Activated T-cell treated with anti-CD3 and anti-CD28 coated beads for 1 hour (primary cell): ENCODE measurements around the gene TOGARAM2.

Source experiments
- DNase-seq: peaks from one replicate; pipeline ENCODE4 v3.0.0-alpha.2; 2020; ENCODE audit warnings: low read depth

The TOGARAM2 gene

DNA sequence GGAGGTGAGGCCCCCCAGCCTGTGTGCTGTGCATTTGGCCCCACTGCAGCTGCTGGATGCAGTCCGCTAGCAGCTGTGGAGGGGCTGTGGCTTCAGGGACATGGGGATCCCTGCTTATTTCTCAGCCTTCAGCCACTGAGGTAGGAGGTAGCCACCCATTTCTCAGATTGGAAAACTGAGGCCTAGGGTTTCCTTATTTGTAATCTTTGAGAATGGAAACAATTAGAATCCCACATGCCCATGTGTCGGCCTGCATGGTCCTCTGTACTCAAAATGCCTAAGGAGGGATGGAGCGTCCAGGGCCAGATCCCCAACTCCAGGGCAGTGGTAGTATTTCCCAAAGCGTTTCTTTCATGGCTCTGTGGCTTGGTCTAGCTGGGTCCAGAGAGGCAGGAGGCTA, 42.1 kb downstream of the TOGARAM2 start:
- no peak for DNase-seq

DNA sequence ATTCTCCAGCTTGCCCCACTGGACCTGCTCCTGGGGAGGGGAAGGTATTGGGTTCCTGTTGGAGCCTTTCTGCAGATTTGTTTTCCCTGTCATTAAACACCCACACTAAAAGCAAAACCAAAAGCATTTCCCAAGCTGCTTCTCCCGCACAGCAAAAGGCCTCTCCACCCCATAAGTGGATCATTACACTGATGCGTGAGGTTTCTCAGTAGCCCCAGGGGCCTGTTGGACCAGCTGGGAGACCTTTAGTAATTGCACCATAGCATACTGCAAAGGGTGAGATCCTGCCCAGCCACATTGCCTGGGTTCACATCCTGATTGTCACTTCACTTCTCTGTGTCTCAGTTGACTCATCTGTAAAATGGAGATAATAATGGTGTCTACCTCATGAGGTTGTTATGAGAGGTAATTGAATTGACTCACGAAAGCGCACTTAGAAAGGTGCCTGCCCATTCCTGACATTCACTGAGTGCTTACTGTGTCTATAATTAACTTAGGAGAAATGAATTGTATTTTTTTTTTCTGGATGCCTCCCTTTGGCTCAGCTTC, 43.9 kb downstream of the TOGARAM2 start:
- DNase-seq = no peak

DNA sequence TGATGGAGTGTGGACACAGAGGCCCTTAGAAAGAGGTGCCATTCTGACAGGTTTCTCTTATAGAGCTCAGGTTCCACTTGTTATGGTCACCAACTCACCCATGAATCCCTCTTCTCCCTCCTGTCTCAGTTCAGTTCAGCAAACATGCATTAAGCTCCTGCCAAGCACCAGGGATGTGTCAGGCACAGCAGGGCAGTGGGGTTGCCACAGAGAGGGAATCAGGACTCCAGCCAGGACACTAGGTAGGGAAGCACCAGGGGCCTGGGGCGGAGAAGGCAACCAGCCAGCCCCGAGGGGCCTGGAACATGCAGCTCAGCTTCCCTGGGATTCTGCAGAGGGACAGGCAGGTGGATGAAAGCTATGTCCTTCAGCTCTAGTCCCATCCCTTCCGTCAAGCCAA, 44.6 kb downstream of the TOGARAM2 start:
- DNase-seq = no peak

DNA sequence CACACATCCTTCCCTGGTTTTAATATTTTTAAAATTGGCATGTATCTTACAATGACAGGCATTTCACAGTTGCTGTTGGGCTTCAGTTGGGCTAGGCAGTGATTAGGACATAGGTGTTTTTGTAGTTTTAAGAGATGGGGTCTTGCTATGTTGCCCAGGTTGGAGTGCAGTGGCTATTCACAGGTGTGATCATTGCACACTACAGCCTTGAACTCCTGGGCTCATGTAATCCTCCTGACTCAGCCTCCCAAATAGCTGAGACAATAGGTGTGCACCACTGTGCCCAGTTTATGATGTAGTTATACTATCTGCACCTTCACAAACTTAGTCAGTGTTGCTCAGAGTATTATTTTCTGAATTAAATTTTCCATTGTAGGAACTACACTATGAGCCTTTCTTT, 49.9 kb downstream of the TOGARAM2 start:
- DNase-seq = no peak

DNA sequence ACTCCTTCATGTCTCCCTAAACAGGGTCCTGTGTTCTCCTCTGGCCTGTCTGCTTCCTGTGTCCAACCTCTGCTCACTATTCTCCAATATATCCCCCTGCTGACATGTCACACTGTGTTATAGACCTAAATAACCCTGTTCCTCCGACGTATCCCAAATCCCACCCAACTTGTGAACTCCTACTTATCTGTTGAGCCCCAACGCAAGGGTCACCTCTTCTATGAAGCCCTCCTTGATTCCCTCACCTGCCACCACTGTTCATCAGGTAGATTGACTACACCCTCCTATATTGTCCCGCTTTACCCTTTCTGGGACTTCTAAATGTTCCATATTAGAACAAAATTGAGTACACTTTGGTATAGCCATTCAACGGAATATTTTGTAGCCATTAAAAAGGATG, 51.1 kb downstream of the TOGARAM2 start:
- no peak for DNase-seq

DNA sequence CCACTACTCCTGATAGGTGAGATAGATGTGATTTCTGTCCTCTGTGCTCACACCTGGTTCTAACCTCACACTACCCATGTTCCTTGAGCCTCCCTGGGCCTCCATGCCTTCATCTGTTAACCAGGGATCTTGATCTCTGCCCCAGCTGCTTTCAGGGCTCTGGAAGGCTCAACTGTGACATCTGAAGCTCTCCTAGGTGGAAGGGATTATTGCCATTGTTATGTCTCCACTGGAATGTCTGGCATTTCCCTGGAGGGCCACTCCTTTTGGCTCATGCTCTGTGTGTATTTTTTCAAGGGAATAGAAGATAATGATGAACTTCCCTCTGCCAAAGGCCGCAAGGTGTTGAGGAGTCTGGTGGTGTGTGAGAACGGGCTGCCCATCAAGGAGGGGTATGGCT, 52.1 kb downstream of the TOGARAM2 start:
- no peak for DNase-seq

DNA sequence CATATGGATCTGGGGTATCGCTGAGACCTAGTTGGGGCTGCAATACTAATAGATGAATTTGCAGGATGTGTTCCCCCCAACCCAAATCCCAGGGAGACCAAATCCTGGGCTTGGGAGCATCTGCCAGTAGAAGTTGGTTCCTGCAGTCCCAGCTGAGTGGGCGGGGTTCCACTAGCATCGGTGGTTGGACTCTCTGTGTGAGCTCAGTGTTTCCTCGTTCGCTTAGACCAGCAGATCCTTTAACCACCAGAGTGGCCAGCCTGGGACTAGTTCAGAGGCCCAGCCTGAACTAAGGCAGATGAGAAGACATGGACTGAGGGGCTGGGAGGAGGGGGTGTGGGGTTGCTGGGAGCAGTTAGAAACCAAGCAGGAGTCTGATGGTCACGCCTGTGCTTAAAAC, 52.6 kb downstream of the TOGARAM2 start:
- DNase-seq = no peak

DNA sequence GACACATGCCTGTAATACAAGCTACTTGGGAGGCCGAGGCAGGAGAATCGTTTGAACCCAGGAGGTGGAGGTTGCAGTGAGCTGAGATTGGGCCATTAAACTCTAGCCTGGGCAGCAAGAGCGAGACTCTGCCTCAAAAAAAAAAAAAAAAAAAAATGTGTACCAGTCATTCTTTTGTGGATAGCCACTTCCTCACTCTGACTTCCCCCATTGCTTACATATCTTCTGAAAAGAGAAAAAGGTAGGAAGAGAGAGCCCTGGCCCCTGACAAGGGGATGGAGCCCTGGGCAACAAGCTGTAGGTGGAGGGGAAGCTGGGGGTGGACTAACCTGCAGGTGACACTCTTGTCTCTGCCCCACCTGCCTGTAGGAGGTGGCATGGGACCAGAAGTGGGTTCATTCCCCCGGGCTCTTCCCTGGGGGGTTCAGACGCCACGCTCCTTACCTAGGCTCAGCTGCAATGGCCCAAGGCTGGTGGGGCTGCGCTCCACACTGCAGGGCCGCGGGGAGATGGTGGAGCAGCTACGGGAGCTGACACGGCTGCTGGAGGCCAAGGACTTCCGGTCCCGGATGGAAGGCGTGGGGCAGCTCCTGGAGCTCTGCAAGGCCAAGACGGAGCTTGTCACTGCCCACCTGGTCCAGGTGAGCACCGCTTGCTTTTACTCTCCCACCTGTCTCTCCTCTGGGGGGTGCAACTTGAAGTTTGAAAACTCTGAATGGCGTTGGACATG, 54.1 kb downstream of the TOGARAM2 start:
- DNase-seq = no peak

DNA sequence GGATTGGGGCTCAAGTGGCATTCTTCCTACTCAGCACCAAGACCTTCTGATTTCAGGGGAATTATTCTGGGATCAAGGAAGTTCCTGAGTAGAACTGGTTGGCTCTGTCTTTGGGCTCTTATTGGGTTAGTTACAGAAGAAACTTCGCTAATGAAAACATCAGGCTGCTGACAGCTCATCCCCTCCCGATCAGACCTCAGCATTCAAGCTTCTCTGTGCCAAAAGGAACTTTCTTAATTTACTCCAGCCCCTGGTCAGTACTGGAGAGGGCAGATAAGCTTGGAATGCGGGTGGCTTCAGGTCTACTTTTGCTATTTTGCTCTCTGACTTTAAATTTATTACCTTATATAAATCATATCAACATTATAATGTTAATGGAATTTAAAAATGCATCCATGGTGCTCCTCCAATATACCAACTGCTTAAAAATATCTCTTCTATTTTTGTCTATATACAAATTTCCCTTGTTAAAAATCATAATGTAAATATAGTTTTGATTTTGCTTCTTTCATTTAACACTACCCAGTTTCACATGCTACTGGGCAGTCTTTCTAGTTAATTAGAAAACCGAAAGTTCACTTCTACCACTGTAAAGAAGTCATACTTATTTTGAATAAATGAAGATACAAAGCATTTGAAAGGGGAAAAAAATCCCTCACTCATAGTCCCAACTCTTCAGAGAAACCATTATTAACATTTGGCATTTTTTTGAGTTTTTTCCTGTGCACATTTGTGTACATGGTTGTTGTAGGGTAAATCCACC, 58.8 kb downstream of the TOGARAM2 start:
- no peak for DNase-seq

DNA sequence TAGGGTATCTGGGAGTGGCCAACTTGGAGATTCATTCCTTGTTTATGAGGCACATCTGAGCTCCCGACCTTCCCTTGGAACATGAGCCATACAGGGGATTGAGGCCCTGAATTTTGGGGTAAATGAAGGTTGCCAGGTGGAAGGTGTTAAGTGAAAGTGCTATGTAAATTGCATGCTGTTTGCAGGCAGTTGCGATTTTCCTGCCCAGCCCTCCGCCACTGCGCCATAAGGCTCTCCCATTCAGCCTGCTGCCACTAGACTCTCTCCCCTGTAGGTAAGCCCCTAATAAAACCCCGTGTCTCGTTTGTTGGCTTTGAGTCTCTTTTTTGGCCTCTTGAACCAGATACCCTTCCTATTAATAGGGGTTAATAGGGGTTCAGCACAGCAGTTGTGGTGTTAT, 59.5 kb downstream of the TOGARAM2 start:
- no peak for DNase-seq

DNA sequence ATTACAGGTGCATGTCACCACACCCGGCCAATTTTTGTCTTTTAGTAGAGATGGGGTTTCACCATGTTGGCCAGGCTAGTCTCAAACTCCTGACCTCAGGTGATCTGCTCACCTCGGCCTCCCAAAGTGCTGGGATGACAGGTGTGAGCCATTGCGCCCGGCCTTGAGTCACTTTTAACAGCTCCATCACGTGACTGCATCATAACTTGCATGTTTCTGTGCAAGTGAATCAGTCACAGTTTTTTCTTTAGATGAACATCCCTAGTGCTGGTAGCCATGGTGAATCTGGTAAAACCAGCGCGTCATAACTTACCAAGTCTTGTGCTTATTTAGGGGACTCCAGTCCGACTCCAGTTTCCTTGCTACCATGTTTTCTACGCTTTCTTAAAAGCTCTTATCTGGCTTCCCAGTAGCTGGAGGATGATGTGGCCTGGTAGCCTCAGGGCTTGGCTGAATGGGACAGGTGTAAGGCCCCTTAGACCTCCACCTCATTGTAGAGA, 60.1 kb downstream of the TOGARAM2 start:
- DNase-seq = no peak

DNA sequence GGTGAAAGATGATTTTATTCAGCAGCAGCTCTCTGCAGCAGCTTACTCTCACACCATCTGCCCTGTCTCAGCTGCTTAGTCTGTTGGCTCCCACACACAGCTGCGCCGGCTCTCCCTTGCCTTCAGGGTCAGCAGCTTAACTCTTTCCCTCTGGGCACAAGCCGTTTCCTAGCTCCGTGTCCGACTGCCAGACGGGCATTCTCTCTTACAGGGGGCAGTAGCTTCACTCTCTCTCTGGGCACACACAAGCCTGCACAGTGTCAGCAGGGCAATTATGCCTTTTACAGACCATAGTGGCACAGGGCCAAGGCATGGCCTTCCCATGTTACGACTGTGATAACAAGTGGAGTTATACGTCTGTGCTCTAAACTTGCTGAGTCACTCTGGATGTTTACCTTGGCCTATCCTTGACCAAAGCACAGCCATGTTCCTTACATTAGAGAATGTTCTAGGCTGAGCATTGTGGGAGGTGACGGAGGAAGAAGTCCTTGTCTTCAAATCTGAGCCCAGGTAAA, 61.5 kb downstream of the TOGARAM2 start:
- no peak for DNase-seq

DNA sequence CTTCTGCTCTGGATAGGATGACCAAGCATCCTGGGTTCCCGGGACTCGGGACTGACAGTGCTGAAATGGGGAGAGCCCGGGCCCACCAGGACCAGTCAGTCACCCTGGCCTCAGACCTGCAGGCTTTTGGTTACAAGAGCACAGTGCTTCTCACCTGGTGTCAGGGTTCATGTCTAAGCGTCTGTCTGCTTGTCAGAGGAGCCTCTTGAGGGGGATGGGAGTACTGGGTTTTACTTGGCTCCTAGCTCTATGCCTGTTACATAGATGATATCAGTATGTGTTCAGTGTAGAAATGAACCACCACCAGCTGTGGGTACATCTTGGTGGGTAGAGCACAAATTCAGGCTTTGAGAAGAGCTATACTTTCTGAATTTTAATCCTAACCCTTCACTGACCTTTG, 63.4 kb downstream of the TOGARAM2 start:
- DNase-seq = no peak

DNA sequence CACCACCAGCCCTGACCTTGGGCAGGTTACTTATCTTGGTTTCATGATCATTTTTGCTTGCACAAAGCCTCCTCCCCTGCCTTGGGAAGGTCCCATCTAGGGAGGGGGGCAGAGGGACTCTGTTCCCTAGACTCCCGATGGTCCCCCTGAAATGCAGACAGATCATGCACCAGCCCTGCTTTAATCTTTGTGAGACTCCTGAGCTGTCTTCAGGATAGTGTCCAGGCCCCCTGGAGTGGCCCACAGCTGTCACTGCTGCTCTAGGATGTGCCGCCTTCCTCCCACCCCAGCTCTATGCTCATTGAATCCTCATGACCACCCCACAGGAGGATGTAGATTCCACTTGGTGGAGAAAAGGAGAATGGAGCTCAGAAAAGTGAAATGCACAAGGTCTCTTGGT, 65.2 kb downstream of the TOGARAM2 start:
- DNase-seq = no peak

DNA sequence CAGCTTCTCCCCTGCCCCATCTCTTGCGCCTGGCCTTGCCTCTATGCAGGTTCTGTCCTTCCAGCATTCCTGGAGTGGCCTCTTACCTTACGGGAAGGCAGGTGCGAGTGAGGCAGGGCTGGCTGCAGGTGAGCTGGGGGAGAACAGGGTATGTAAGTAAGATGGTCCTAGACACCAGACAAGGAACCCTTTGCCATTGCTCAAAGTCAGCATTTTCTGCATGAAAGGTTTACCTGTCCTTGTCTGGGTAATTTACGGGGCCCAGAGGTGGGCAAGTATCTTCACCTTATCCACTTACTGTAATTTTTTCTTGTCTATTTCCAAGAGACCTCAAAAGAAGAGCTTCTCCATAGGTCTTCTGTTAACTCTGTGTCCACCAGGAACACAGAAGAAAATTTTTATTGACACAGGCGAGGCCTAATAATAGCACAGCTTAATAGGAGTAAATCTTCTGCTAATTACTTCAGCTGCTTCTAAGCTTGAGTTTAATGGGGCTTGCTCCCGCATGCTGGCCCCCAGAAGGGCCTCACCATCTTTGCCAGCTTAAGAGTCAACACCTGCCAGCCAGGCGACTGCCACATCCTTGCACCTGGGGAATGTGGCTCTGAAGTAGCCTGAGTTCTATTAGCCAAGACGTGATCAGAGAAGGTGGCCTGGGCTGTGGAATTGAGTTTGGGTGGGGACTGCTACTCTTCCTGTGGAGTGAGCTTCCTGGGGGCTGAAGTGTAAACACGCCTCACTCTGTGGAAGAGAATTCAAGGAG, 66.2 kb downstream of the TOGARAM2 start:
- DNase-seq = no peak

DNA sequence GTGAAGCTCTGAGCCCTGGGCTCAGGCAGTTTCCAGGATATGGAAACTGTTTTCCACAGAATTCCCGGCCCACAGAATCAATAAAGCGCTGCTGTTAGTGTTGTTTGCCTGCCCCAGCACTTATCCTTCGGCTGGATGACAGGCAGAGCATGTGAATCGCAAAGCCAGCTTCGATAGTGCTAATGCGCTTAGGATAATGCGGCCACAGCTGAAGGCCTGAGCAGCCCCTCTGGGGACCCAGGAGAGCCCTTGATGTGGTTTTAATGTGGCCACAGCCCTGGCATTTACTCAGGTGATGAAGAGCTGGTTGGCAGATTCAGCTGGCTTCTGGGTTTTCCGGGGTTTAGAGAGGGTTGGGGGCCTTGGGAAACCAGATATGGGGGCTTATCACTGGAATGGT, 69.5 kb downstream of the TOGARAM2 start:
- DNase-seq = no peak

DNA sequence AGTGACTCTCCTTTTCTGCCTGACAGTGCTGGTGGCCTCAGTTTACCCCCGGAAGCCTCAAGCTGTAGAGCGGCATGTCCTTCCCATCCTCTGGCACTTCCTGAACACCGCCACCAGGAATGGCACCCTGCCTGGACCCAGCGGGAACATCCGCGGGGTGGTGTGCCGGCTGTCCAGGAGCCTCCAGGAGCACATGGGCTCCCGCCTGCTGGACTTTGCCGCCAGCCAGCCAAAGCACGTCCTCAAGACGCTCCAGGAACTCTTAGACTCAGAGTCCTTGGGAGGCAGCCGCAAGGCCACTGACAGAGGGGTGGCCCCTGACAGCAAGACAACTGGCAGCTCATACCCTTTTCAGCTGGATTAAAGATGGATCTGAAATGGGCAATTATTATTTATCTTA, 70.6 kb downstream of the TOGARAM2 start:
- no peak for DNase-seq

DNA sequence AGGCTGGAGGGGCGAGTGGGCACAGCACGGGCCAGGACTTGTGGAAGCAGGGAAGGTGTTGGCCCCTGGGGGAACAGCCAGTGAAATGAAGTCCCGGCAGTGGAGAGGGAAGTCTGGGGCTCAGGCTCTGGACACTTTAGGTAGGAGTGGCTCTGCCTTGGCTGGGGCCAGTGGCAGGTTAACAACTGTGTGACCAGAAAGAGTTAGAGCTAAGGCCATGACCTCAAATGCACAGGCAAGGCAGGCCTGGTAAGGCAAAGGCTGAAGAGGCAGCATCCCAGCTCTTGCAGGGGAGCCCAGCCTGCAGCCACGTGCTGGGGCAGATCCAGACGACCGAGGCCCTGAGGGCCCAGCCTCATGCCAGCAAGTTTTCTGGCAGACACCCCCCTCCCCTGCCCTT, 71.7 kb downstream of the TOGARAM2 start:
- DNase-seq = no peak

DNA sequence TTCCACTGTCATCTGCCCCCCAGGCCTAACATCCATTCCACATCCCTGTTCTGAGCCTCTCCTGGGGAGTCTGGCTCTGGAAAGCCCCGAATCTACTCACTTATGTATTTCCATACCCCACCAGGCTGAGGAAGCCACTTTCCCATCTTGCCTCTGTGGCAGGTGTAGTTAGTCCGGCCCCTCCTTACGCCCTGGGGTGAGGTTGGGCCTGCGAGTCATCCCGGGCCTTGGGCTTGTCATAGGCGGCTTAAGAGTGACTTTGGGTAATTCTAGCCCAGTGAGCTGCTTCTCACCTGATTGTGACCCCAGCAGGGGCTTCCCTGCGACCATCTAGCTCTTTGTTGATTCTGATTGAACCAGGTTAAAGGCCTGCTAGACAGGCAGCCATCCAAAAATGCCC, 72.1 kb downstream of the TOGARAM2 start:
- DNase-seq = no peak

DNA sequence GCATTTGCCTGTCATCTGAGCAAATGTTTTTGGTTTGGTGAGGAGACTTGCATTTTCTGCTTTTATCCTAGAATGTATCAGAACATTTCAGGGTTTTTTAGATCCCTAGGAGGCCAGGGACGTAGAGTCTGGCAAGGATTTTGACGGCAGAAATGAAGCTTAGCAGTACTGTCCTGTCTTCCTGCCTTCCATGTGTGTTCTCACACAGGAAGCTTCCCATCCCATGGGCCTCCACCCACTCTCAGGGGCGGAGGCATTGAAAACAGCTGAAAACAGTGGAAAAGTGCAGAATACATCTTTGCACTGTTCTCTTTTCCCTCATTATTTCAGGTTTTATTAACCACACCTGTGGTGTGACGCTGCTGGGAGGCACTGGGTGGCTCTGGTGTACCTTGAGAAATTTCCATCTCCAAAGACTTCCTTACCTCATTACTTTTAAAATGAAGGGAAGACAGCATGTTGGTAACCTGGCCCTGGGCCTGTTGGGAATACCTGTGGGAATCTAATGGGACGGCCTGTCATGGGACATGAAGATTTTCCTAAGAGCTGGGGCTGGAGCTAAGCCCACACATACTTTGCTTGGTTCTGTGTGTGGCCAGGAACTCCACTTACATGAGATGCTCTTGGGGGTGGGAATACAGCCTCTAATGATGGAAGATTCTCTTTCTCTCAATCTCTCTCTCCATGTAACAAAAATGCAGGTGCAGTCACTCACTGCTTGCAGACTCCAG, 72.7 kb downstream of the TOGARAM2 start:
- DNase-seq = no peak

DNA sequence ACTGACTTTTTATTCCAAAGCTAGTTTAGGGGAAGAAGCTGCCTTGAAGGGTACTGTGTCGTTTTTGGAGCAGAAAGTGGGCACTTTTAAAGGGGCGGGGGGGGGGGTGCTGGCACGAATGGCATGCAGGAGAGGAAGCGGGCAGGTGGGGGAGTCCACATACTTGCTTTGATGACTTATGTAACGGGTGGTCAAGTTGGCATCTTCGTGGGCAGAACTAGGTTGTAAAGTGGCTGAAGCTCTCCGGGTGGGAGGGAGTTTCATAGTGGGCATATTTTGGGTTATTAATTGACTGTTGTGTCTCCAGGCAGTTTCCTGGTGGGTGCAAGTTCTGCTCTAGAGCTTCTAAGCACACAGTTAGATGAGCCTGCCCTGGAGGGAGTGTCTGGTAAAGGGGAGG, 73.3 kb downstream of the TOGARAM2 start:
- no peak for DNase-seq

DNA sequence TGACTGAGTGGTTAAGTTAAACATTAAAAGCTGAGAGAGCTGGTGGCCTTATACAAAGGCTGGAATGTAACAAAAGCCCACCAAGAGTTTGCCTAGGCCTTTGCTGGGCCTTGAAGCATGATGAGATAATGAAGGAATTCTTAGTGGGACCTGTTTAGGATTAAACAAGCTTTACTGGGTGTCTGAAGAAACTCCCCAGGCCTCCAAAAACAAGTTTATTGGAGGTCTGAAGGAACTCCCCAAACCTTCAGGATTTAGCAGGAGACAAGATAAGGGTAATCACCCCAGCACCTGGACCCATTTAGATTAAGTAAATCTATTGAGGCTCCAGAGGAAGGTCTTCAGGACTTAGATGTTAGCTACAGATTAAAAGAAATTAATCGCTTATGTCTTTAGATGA, 74.5 kb downstream of the TOGARAM2 start:
- no peak for DNase-seq
